BJ (cell line): ENCODE measurements around the gene SAPCD1. TPM values are rescaled to one million over a fixed set of nuclear protein-coding genes. Genes with fewer than 3 reads are reported as not detected.

Experiments
- CTCF ChIA-PET: fragments of 350-600 bp; formaldehyde crosslinking; extraction: SDS; loops from one replicate; lab custom pipeline; 2021; ENCODE audit warnings: antibody characterized with exemption, inconsistent platforms; lab: Yijun Ruan, JAX
- POLR2A ChIA-PET: fragments of 300-600 bp; sonication (Branson Sonifier 250); formaldehyde crosslinking; extraction: SDS; loops from one replicate; lab custom pipeline; 2021; ENCODE audit warnings: antibody characterized with exemption; lab: Charles Lee
- DNase-seq: peaks from one replicate; pipeline ENCODE4 v3.0.0-alpha.2; 2011; ENCODE audit warnings: low read depth
- H3K27me3 ChIP-seq: 2 replicates; pipeline ENCODE4 v1.6.0; 2011; ENCODE audit warnings: low read length; ENCODE audit not compliant: control insufficient read depth, insufficient read depth
- H3K36me3 ChIP-seq: 2 replicates; pipeline ENCODE4 v1.5.1; 2011; ENCODE audit warnings: low read length; ENCODE audit not compliant: control insufficient read depth, insufficient read depth
- H3K4me3 ChIP-seq: 2 replicates; pipeline ENCODE4 v1.5.1; 2011; ENCODE audit warnings: low read depth, mild to moderate bottlenecking, control low read depth, low read length
- CTCF ChIP-seq: IDR thresholded peaks from 2 replicates; pipeline ENCODE4 v1.5.1; 2011; ENCODE audit warnings: low read depth, mild to moderate bottlenecking, control low read depth, inconsistent platforms, low read length, moderate library complexity; ENCODE audit not compliant: insufficient read depth
- polyA plus RNA-seq: library from polyadenylated mRNA; depleted of rRNA; stranded (reverse); fragments of >200 nt; gene quantifications from 2 replicates; pipeline ENCODE4 v1.2.3, GENCODE V29; 2011

SAPCD1 gene
- polyA plus RNA-seq, 1 experiment: 1.2 TPM

GRCh38 chr6:31737991-31738979 lies 24.2 kb upstream of the SAPCD1 start:
- DNase-seq: no peak
- POLR2A ChIA-PET: interaction anchor here (1.0 kb wide), 1 partner anchor 8 kb away, joined by 6 read pairs; no protein-coding TSS in a partner anchor
- Histone ChIP-seq H3K4me3 (no peak overlapping the region), H3K27me3 (no peaks in the 10 kb centered on the region), H3K36me3 (peaks cover 7% of the 10 kb centered on the region)
- TF ChIP-seq CTCF: peak; percentile 16; the same call in 1 of the 2 replicates
- CTCF ChIA-PET: interaction anchor here (0.6 to 6.5 kb wide), 12 partner anchors 8 to 192 kb away, joined by 3 to 35 read pairs (median 3); partner anchors contain the start of genes ATP6V1G2, LY6G5C and VARS1

DNA sequence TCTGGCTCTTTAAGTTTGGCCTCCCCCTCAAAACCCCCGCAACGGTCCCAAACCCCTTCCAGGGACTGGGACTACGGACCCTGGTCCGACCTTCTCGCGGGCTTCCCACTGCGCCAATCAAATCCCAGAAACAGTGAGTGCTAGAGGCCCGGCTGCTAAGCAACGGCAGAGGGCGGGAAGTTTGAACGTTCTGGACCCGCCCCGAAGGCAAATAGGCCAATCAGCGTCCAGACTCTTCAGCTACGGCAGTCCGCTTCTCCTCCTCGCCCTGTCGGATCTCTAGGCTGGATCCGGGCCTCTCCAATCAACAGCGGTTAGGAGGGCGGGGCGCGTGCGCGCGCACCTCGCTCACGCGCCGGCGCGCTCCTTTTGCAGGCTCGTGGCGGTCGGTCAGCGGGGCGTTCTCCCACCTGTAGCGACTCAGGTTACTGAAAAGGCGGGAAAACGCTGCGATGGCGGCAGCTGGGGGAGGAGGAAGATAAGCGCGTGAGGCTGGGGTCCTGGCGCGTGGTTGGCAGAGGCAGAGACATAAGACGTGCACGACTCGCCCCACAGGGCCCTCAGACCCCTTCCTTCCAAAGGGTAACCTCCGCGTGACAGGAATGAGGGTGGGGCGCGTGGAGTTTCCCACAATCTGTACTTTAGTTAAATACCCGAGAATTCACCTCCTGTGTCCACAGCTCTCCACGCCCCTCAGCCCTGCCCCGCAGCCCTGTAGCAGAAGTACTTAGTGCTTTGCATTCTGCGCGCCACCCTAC lies 22.6 kb upstream of the SAPCD1 start, which contains the start of gene MSH5:
TSS of gene MSH5 (plus strand) at position 367 of the 758 bp plus-strand sequence. CDS start 462 bp downstream, outside the sequence.
- POLR2A ChIA-PET: interaction anchor here (0.6 to 1.3 kb wide), 3 partner anchors 10 to 1413 kb away, joined by 3 to 6 read pairs (median 3); partner anchors contain the start of genes DDAH2 and HSPA1B
- TF ChIP-seq CTCF: no peak

GRCh38 chr6:31740397-31741223 lies 21.8 kb upstream of the SAPCD1 start:
- no peaks in the 10 kb centered on the region for H3K36me3 ChIP-seq
- H3K4me3 ChIP-seq: peak overlapping the region; percentile 75
- no peak for TF ChIP-seq CTCF
- CTCF ChIA-PET: interaction anchor here (1.1 to 6.5 kb wide), 4 partner anchors 11 to 90 kb away, joined by 3 to 35 read pairs (median 4); partner anchors contain the start of gene DDAH2
- H3K27me3 ChIP-seq: no peaks in the 10 kb centered on the region
- no peak for DNase-seq
- POLR2A ChIA-PET: interaction anchor here (0.6 to 1.3 kb wide), 4 partner anchors 86 to 1237 kb away, joined by 3 to 6 read pairs (median 4); partner anchors contain the start of gene HSPA1B

More for the DNA sequence above, 22.6 kb upstream of the SAPCD1 start, which contains the start of gene MSH5:
- Histone ChIP-seq H3K4me3 (peak within 1 kb of the TSS; percentile 75), H3K36me3 (no peaks in the 10 kb centered on the region), H3K27me3 (no peaks in the 10 kb centered on the region)
- DNase-seq: peak; percentile 98
- CTCF ChIA-PET: interaction anchor here (1.0 to 6.5 kb wide), 6 partner anchors 10 to 193 kb away, joined by 3 to 35 read pairs (median 4); partner anchors contain the start of genes ATP6V1G2 and DDAH2

DNA sequence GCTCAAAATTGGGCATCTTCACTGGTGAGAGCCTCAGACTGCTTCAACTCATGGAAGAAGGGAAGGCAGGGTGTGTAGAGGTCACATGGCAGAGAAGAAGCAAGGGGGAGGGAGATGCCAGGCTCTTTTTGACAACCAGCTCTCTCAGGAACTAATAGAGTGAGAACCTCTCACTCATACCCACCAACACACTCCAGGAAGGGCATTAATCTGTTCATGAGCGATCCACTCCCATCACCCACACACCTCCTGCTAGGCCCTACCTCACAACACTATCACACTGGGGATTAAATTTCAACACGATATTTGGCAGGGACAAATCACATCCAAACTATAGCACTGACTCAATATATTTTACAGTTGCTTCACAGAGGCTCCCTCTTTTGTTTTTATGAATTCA lies 20.6 kb upstream of the SAPCD1 start:
- CTCF ChIA-PET: no interaction called here
- TF ChIP-seq CTCF: no peak
- Histone ChIP-seq H3K36me3 (no peaks in the 10 kb centered on the region), H3K27me3 (no peaks in the 10 kb centered on the region), H3K4me3 (no peak overlapping the region)
- POLR2A ChIA-PET: no interaction called here
- DNase-seq: no peak
